ENCODE data around the gene CCDC150.
"Not testable (repeated sequence)": the region's sequence is repeated elsewhere in the genome, so short reads cannot be mapped to it uniquely, and the experiment has no call there.

Gene CCDC150

GRCh38 chr2:196718419-196719109, 79.0 kb downstream of the CCDC150 start:
- no peak for DNase-seq

- DNase-seq = no peak
Measured at GRCh38 chr2:196719110-196719872, 79.8 kb downstream of the CCDC150 start.

- no peak for DNase-seq
Measured at GRCh38 chr2:196723571-196723970, 84.1 kb downstream of the CCDC150 start.

DNA sequence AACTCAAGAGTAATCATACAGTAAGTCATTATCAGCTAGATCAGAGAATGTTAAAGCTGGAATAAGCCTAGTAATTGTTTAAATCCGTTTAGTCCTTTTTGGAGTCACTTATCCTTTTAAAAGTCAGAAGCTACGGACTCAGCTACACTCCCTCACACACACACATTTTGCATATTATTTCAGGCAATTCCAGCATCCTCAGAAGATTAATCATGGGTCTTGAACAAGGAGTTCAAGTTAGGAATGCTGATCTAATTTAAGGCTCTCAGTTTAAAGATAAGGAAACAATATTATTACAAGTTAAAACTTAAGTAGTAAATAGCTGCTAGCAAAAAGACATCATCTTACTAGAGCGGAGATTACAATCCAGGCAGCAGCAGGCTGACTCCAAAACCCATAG, 85.7 kb downstream of the CCDC150 start:
- no peak for DNase-seq

- DNase-seq = no peak
Measured at GRCh38 chr2:196725882-196726281, 86.4 kb downstream of the CCDC150 start.

DNA sequence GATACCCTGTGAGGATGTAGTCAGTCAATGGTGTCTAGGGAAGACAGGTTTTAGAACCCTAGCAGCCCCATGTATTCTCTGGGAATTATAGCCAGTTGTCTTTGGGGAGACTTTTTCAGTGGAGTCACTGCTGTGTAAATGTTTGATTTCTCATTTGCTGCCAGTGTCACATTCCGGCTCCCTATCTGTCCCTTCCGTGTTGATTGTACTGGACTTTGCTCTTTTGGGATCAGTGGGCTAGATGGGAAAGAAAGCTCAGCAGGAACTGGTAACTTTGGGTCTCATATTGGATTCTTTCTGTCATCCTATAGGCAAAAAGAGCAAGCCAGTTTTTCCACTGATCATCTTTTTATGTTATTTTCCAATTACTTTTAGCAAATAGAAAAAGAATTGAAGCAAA, 89.9 kb downstream of the CCDC150 start:
- DNase-seq = no peak

DNA sequence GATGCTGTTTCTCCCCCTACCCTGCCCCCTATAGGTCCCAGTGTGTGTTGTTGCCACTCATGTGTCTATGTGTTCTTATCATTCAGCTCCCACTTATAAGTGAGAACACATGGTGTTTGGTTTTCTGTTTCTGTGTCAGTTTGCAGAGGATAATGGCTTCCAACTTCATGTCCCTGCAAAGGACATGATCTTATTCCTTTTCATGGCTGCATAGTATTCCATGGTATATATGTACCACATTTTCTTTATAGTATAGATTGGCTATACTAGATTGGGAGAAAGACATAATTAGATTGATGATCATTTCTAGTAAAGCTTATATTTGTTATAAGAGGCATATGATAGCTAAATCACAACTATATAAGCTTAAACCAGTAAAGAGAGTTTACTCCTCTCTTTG, 97.1 kb downstream of the CCDC150 start:
- DNase-seq = not testable (repeated sequence)

- DNase-seq = no peak
Measured at GRCh38 chr2:196737046-196737445, 97.5 kb downstream of the CCDC150 start.

DNA sequence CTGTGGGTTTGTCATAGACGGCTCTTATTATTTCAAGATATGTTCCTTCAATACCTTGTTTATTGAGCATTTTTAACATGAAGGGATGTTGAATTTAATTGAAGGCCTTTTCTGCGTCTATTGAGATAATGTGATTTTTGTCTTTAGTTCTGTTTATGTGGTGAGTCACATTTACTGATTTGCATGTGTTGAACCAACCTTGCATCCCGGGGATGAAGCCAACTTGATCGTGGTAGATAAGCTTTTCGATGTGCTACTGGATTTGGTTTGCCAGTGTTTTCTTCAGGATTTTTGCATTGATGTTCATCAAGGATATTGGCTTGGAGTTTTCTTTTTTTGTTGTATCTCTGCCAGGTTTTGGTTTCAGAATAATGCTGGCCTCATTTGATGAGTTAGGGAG, 99.5 kb downstream of the CCDC150 start:
- no peak for DNase-seq

- no peak for DNase-seq
Measured at GRCh38 chr2:196742216-196742615, 102.7 kb downstream of the CCDC150 start.

- no peak for DNase-seq
Measured at GRCh38 chr2:196742685-196743084, 103.2 kb downstream of the CCDC150 start.

GRCh38 chr2:196743165-196743564, 103.7 kb downstream of the CCDC150 start:
- DNase-seq = no peak

DNA sequence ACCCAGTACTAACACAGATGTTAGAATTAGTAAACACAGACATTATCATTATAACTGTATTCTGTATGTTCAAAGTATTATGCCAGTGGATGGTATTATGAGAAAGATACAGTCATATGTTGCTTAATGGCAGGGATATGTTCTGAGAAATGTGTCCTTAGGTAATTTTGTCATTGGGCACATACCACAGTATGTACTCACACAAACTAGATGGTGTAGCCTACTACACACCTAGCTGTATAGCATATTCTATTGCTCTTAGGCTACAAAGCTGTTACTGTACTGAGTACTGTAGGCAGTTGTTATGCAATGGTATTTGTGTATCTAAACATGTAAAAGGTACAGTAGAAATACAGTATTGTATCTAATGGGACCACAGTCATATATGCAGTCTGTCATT, 106.2 kb downstream of the CCDC150 start:
- no peak for DNase-seq

- no peak for DNase-seq
Measured at GRCh38 chr2:196747400-196747799, 107.9 kb downstream of the CCDC150 start.

DNA sequence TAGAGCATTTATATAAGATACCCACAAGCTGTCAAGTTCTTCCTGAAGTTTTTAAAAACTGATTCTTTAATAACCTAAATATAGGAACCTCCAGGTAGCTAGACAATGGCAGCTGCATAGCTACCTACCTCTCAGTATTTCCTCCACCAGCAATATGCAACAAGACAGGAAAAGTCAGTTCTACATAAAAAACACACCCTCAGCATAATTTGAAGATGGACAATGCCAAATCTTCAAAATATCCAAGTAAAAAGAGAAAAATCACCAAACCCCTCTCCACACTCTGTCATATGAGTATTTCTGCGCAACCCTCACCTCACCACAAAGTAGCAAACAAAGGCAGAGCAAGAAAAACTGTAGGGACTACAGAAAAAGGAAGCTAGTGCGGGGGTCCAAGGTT, 108.6 kb downstream of the CCDC150 start:
- no peak for DNase-seq

GRCh38 chr2:196750291-196750923, 110.9 kb downstream of the CCDC150 start:
- no peak for DNase-seq

DNA sequence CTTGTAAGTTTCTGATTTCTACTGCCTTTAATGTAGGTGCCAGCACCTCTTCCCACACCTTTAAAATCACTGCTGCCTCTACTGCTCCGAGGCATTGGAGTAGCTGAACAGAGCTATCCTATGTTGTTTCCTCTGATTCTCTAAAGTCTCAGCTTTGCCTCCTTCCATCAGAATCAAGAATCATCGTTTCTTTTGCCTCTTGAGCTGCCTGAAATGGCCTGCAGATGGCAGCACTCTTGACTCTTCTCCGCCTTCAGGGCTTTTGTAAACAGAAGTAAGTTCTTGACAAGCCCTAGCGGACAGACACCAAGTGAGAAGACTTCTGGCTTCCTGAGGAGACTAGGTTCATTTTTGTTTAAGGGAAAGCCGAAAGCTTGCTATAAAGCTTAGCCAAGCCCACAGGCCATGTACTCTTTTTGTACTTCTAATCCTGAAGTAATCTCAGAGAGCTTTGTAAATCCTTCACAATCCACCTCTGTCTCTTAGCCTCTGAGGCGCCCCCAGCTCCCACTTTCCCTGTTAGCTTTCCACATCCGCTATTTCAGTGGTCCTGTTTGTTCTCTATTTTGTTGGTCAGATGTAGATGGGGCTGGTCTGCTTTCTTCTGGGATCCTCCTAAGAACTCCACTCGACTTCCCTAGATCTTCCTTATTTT, 111.6 kb downstream of the CCDC150 start:
- DNase-seq = peak; percentile 1 to 44

DNA sequence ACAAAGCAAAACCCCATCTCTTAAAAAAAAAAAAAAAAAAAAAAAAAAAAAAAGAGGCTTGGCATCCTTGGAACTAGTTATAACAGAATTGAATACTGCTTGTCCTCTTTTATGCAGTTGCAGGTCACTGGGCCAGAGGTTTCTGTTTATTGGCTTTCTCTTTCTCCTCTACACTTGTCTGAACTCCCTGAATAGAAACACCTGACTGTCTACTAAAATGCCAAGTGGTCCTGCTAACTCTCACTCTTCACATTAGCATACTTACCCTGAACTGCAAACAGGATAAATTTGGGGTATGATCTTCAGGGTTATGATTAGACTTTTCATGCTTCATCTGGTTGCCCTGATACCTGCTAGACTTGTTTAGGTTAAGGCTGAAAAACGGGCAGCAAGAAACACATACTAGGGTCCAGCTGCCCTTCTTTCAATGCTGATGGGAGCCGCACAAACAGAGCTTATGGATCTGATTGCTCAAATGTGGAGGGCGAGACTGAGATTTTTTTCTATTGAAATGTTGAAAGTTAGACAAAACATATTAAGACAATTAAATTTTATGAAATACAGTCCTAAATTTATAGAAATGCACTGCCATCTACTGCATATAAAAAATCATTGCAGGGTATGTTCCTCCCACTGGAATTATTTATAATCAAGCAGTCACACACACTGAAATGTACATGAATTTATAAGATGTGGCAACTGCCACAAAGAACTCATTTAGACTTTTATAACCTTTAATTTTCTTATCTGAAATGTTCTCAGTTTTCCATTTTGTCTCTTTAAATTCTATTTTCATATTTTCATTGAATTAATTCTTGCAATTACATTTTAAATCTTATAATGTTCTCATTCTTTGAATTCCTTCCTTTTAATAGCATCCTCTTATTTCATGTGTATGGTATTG, 119.2 kb downstream of the CCDC150 start:
- no peak for DNase-seq

- no peak for DNase-seq
Measured at GRCh38 chr2:196759378-196759706, 119.8 kb downstream of the CCDC150 start.

- DNase-seq = no peak
Measured at GRCh38 chr2:196767101-196767500, 127.6 kb downstream of the CCDC150 start.

Data from bone marrow (tissue), 2 donors.